HepG2 (cell line): Measurements from ENCODE around the gene JPH4. TPM values are rescaled to one million over a fixed set of nuclear protein-coding genes. Genes with fewer than 3 reads are reported as not detected.

Source experiments
- CENPBD1 ChIP-seq: sonication (generic); formaldehyde crosslinking; IDR thresholded peaks from 2 replicates; pipeline ENCODE4 v1.8.0; 2022; ENCODE audit warnings: missing genetic modification reagents, low read depth, mild to moderate bottlenecking, borderline replicate concordance
- FOXA3 ChIP-seq: IDR thresholded peaks from 2 replicates; pipeline ENCODE4 v1.6.1; 2016; ENCODE audit warnings: missing genetic modification reagents, missing compliant biosample characterization
- FOXJ3 ChIP-seq: sonication (generic); formaldehyde crosslinking; IDR thresholded peaks from 2 replicates; pipeline ENCODE4 v1.4.0; 2020; ENCODE audit warnings: missing genetic modification reagents, mild to moderate bottlenecking, borderline replicate concordance
- HNF1A ChIP-seq, 2 experiments: sonication (generic) in 1 of 2; formaldehyde crosslinking in 1 of 2; IDR thresholded peaks; 2 replicates each; pipeline versions ENCODE4 v1.4.0 to v1.6.1; 2016 to 2020; ENCODE audit warnings: borderline replicate concordance in 1 of 2, low read depth in 1 of 2, mild to moderate bottlenecking in 1 of 2, missing genetic modification reagents in 1 of 2
- HNF4G ChIP-seq, 2 experiments: sonication (generic) in 1 of 2; formaldehyde crosslinking in 1 of 2; IDR thresholded peaks; 2 replicates each; pipeline versions ENCODE4 v1.4.0 to v1.6.1; 2011 to 2020; ENCODE audit warnings: borderline replicate concordance in 2 of 2, low read depth in 2 of 2, mild to moderate bottlenecking in 2 of 2, low read length in 1 of 2, missing genetic modification reagents in 1 of 2, moderate library complexity in 1 of 2
- HOXA7 ChIP-seq: sonication (generic); formaldehyde crosslinking; IDR thresholded peaks from 2 replicates; pipeline ENCODE4 v1.8.1; 2022; ENCODE audit warnings: mild to moderate bottlenecking, missing genetic modification reagents, moderate library complexity
- PCBP1 ChIP-seq: fragments of 200-400 bp; formaldehyde crosslinking; IDR thresholded peaks from 2 replicates; pipeline ENCODE4 v1.6.1; 2017; ENCODE audit warnings: mild to moderate bottlenecking, low read depth, low read length, borderline replicate concordance
- PHB2 ChIP-seq: fragments of 450-650 bp; IDR thresholded peaks from 2 replicates; pipeline ENCODE4 v1.6.1; 2018; ENCODE audit not compliant: partially characterized antibody
- POLR2G ChIP-seq: fragments of 200-400 bp; formaldehyde crosslinking; IDR thresholded peaks from 2 replicates; pipeline ENCODE4 v1.6.1; 2018; ENCODE audit warnings: mild to moderate bottlenecking, low read depth, low read length, moderate library complexity
- TCF7L2 ChIP-seq: IDR thresholded peaks from 2 replicates; pipeline ENCODE4 v1.6.1; 2011; ENCODE audit warnings: mild to moderate bottlenecking, low read depth, low read length, moderate library complexity
- USF2 ChIP-seq, 2 experiments: sonication (generic) in 1 of 2; formaldehyde crosslinking in 1 of 2; IDR thresholded peaks; 2 replicates each; pipeline versions ENCODE4 v1.5.1 to v1.6.1; 2011 to 2020; ENCODE audit warnings: borderline replicate concordance in 1 of 2, low read depth in 1 of 2, low read length in 1 of 2, mild to moderate bottlenecking in 1 of 2, missing genetic modification reagents in 1 of 2, moderate library complexity in 1 of 2
- ZNF609 ChIP-seq: sonication (generic); formaldehyde crosslinking; IDR thresholded peaks from 2 replicates; pipeline ENCODE4 v1.4.0; 2020; ENCODE audit warnings: mild to moderate bottlenecking, missing genetic modification reagents, borderline replicate concordance
- ZNF792 ChIP-seq: IDR thresholded peaks from 2 replicates; pipeline ENCODE4 v1.6.1; 2016
- ZNF841 ChIP-seq: sonication (generic); formaldehyde crosslinking; IDR thresholded peaks from 2 replicates; pipeline ENCODE4 v1.8.1; 2023; ENCODE audit warnings: missing genetic modification reagents, borderline replicate concordance
- polyA plus RNA-seq, 8 experiments: library from polyadenylated mRNA; depleted of rRNA in 3 of 8; stranded (reverse) in 7 of 8; unstranded in 1 of 8; fragments of >200 nt; fragmentation: Illumina TruSeq in 4 of 8; extraction: Trizol in 4 of 8; gene quantifications; 2 replicates each; pipeline versions ENCODE4 v1.2.1 to v1.2.3, GENCODE V29; 2011 to 2016; ENCODE audit warnings: low read depth in 4 of 8, missing spikeins in 1 of 8, mixed read lengths in 1 of 8; ENCODE audit not compliant: insufficient read depth in 1 of 8
- total RNA-seq, 5 experiments: library from RNA; depleted of rRNA; stranded (reverse); fragments of >200 nt; fragmentation: Illumina TruSeq; extraction: Trizol; gene quantifications; 2 replicates each; pipeline ENCODE4 v1.2.3, GENCODE V29; 2016; ENCODE audit warnings: low read depth in 1 of 5

Gene JPH4
- total and polyA plus RNA-seq, 2 of the 13 experiments (the other 11 are each of a cell fraction or from before 2014, with no cell fraction given): 0.08 to 0.22 TPM

GRCh38 chr14:23539248-23540140 lies 39.1 kb downstream of the JPH4 start (continued):
- no peak for TF ChIP-seq CENPBD1 (CRISPR knock-in tag)
- TF ChIP-seq HNF4G (IDR thresholded peaks at IDR 0.05; ENCODE audit: borderline replicate concordance, low read depth, low read length): 0 out of 2 replicates have a peak, but pooled peaks have one; percentile 18
- no peak; the same call in 1 of the 2 replicates for TF ChIP-seq HNF4G (CRISPR knock-in tag; IDR thresholded peaks at IDR 0.05; ENCODE audit: borderline replicate concordance, low read depth)
- TF ChIP-seq TCF7L2: no peak
- no peak for TF ChIP-seq USF2 (IDR thresholded peaks at IDR 0.05; ENCODE audit: low read depth, low read length)
- no peak for TF ChIP-seq USF2 (CRISPR knock-in tag; IDR thresholded peaks at IDR 0.05; ENCODE audit: borderline replicate concordance)
- no peak for TF ChIP-seq PHB2
- TF ChIP-seq ZNF841: no peak
- no peak; the same call in 1 of the 2 replicates for TF ChIP-seq FOXA3 (CRISPR knock-in tag)
- TF ChIP-seq FOXJ3: no peak
- no peak for TF ChIP-seq HNF1A (IDR thresholded peaks at IDR 0.05; ENCODE audit: low read depth)
- no peak for TF ChIP-seq HNF1A (CRISPR knock-in tag; IDR thresholded peaks at IDR 0.05; ENCODE audit: borderline replicate concordance)
- no peak for TF ChIP-seq ZNF609 (CRISPR knock-in tag)
- peak; percentile 48; the same call in 1 of the 2 replicates for TF ChIP-seq ZNF792 (CRISPR knock-in tag)
- TF ChIP-seq HOXA7 (CRISPR knock-in tag): no peak
- no peak for TF ChIP-seq PCBP1
- TF ChIP-seq POLR2G: no peak; the same call in 1 of the 2 replicates
